GM21786 (cell line): ENCODE data around the gene DPP6.

Source experiments
- ATAC-seq: cut with Tn5 transposase; IDR thresholded peaks from one replicate; pipeline ENCODE4 v1.9.1; 2021; ENCODE audit not compliant: unreplicated experiment

DPP6 gene

GRCh38 chr7:154581251-154581890 is 529.2 kb downstream of the DPP6 start:
- ATAC-seq = no peak

GRCh38 chr7:154583454-154583853 is 531.3 kb downstream of the DPP6 start:
- no peak for ATAC-seq

GRCh38 chr7:154584352-154585252 is 532.4 kb downstream of the DPP6 start:
- no peak for ATAC-seq

GRCh38 chr7:154587792-154588191 is 535.6 kb downstream of the DPP6 start:
- ATAC-seq = no peak

GRCh38 chr7:154591544-154591943 is 539.3 kb downstream of the DPP6 start:
- ATAC-seq = no peak

- ATAC-seq = no peak
Observed at GRCh38 chr7:154592388-154592787, 540.2 kb downstream of the DPP6 start.

- no peak for ATAC-seq
Observed at GRCh38 chr7:154598396-154598795, 546.2 kb downstream of the DPP6 start.

GRCh38 chr7:154598864-154599263 is 546.7 kb downstream of the DPP6 start:
- ATAC-seq = no peak

GRCh38 chr7:154610903-154611302 is 558.7 kb downstream of the DPP6 start:
- ATAC-seq = no peak

GRCh38 chr7:154613811-154614210 is 561.6 kb downstream of the DPP6 start:
- no peak for ATAC-seq

- ATAC-seq = no peak
Observed at GRCh38 chr7:154620141-154620755, 568.0 kb downstream of the DPP6 start.

GRCh38 chr7:154623399-154623798 is 571.2 kb downstream of the DPP6 start:
- no peak for ATAC-seq

- ATAC-seq = no peak
Observed at GRCh38 chr7:154627646-154628290, 575.6 kb downstream of the DPP6 start.

- no peak for ATAC-seq
Observed at GRCh38 chr7:154628556-154628955, 576.4 kb downstream of the DPP6 start.

- no peak for ATAC-seq
Observed at GRCh38 chr7:154631162-154631561, 579.0 kb downstream of the DPP6 start.

GRCh38 chr7:154633641-154634040 is 581.4 kb downstream of the DPP6 start:
- no peak for ATAC-seq

GRCh38 chr7:154638286-154638685 is 586.1 kb downstream of the DPP6 start:
- ATAC-seq = no peak

GRCh38 chr7:154640266-154640865 is 588.2 kb downstream of the DPP6 start:
- no peak for ATAC-seq

- no peak for ATAC-seq
Observed at GRCh38 chr7:154640917-154641316, 588.7 kb downstream of the DPP6 start.

- ATAC-seq = no peak
Observed at GRCh38 chr7:154644366-154644765, 592.2 kb downstream of the DPP6 start.
